NCI-H2196 (cell line): ENCODE measurements around the gene PPT2.
"Not testable (repeated sequence)": the region's sequence is repeated elsewhere in the genome, so short reads cannot be mapped to it uniquely, and the experiment has no call there.

Experiments
- DNase-seq: peaks from one replicate; lab custom pipeline; 2025; ENCODE audit not compliant: unreplicated experiment; lab: John Stamatoyannopoulos, UW

PPT2 gene

DNA sequence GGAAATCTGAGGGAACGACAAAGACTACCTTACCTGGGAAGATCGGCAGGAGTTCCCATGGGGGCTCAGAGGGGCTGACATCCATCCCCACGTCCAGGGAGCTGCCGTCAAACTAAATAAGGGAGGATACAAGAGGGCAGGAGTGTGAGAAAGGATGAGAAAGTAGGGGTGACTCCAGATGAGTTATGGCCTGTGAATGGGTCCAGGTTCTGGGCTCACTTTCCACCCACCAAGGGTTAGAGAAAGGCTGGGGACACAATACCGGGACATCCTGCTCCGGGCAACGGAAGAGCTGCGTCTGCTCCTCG is 26.6 kb upstream of the PPT2 start:
- no peak for DNase-seq

DNA sequence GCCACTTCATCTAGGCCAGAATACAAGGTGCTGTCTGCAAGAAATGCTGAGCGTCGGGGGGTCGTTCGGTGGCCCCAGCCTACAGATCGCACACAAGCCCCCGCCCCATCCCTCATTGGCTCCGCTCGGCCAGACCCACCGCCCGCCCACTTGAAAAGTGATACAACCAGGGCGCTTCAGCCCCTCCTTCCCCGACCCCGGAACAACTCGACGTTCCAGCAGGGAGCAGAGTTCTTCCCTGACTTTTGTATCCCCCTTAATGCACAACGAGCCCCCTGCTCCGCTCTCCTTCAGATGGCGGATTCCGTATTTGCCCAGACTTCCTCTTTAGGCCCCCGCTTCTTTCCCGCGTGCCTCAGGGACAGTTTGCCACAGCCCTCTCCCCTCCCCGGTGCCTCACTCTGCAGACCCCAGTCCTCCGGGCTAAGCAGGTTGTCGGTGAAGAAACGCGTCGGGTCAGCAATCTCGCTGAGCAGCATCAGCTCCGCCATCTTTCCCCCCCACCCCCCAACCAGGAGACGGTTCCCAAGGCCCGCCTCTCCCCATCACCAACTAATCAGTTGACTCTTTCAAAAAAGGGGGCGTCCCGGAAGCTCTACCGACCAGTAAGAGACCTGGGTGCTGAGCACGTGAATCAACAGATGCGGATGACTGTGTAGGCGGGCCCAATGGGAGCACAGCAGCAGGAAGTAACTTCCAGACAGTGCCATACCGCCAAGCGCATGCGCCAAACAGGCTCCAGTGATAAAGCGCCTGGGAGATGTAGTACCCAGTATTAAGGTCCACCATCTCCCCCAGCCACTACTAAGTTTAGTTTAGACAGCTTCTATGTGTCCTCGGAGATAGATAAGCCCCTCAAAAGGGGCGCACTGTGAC is 26.0 kb upstream of the PPT2 start, which contains the start of gene ATF6B:
Gene ATF6B (minus strand): TSS at position 530 of the 876 bp plus-strand sequence. CDS start 39 bp downstream, at position 491.
- peak; percentile 98 for DNase-seq

DNA sequence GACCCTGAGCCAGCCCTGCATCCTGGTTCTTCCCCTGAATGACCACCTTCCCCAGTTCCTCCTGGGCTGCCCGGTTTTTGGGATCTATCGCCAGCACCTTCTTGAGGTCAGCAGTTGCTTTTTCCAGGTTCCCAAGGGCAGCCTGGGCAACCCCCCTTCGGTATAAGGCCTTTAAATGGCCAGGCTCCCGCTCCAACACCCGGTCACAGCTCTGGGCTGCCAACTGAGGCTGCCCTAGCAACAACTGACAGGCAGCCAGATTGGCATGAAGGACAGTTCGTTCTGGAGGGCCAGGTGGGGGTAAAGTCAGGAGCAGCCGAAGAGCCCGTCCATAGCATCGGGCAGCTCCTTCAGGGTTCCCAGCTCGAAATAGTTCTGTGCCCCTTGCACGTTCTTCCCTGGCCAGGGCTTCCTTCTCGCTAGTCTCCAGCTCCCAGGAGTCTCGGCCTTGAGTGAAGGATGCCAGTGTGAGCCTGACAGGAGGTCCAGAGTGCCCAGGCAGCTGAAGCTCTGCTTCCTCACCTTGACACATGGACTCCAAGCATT is 25.1 kb upstream of the PPT2 start:
- DNase-seq: no peak

DNA sequence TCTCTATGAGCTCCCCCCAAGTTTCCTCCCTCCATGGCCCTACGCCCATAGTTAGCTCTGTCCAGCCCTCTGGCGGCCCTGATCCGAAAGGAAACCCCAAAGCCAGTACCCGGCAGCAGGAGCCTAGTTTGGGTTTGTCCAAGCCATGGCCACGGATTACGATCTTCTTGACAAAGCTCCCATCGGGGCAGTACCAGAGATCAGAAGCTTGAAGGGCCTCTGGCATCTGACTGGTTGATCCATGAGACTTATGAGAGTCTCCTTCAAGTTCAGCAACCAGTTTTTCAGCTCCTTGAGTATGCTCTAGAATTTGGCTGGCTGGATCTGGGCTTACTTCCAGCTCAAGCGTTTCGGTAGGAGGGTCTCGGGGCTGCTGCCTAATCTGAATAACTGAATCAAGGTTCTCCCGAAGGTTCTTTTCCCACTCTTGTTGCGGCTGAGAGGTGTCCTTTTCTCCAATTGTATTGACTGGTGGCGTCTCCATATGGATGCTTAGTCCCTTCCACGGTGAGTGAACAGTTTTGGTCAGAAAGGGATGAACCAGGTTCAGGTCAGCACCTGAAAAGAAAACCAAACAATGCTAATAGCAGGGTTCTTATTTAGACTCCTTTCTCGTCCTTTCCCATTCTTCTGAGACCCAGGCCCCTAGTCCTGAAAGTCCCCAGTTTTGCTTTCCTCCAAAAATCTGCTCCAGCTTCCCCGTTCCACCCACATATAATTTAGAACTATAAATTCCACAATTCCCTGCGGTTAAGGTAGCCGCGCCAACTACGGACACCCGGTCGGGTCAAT is 24.4 kb upstream of the PPT2 start:
- DNase-seq: no peak

- no peak for DNase-seq
Measured at GRCh38 chr6:32131439-32131948, 22.4 kb upstream of the PPT2 start.

DNA sequence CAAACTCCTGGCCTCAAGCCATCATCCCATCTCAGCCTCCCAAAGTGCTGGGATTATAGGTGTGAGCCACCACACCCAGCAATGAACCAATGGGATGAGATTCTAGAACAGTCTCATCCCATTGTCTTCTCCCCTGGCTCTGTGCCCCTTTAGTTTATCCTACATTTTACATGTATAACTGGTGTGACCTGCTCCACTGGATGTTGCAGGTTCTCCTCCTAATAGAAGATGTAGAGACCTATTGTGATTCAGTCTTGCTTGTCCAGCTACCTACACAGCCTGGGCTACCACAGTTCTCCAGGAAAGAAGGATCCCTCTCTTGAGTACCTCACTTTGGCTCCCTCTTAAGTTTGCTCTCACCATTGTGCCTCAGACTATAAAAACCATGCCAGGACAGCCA is 21.8 kb upstream of the PPT2 start:
- no peak for DNase-seq

- DNase-seq: no peak
Measured at GRCh38 chr6:32133786-32134185, 20.2 kb upstream of the PPT2 start.

GRCh38 chr6:32137454-32137853 is 16.5 kb upstream of the PPT2 start:
- no peak for DNase-seq

- no peak for DNase-seq
Measured at GRCh38 chr6:32139590-32139989, 14.4 kb upstream of the PPT2 start.

DNA sequence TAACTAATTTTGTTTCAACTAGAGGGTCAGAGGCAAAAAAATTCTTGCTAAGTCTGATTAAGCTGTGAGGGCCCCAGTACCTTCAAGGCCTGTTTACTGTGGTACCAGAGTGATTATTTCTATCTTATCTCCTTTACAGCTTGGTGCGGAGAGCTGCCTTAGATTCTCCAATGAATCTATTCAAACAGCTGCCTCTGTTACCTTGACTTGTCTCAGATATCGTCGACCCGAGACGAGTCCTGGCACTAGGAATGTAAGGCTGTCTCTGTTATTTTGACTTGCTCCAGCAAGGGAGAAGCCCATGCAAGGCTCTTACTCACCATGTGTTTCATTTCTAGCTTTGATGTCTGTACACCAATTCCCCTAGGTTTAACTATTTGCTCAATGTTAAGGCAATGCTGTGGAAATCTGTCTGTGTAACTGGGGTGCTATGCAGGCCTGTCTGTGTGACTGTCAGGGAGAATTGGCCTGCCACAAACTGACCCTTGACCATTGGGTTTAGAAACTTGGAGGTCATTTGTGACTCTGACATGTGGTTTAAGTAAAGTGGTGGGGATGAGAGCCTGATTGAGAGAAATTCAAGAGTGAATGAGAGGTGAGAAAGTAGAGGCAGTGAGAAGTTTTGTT is 13.4 kb upstream of the PPT2 start:
- DNase-seq: no peak

- not testable (repeated sequence) for DNase-seq
Measured at GRCh38 chr6:32144238-32144637, 9.7 kb upstream of the PPT2 start.

DNA sequence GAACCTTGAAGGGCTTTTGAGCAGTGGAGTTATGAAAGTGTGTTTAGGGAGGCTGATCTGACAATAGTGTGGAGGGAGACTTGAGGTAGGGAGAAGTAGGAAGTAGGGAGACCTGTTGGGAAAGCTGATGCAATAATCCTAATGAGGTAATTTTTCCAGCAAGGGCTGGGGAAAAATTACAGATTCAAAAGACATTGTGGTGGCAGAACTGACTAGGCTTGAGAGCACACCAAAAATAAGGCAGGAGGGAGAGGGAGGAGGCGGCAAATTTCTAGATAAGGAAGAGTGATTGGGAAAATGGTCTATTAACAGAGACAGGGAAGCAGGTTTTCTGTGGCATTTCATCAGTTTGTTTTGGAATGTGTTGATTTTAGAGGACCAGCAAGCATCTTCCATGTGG is 7.7 kb upstream of the PPT2 start:
- no peak for DNase-seq

DNA sequence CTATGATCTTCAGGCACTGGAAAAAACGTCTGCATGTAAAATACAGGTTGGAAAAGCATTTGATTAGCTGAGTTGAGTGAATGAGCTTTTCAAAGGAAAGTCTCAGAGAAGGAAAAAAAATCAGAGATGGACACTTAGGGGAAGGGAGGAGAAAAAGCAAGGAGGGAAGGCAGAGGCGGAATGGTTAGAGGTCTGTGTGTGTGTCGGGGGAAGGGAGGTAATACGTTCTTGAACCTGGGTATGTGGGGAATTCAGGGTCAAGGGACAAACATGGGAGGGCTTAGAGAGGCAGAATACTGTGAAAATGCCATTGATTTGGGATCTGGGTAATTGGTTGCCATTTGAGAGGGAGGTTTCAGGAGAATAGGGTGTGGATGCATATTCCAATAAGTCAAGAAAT is 7.3 kb upstream of the PPT2 start:
- DNase-seq: no peak

- no peak for DNase-seq
Measured at GRCh38 chr6:32147401-32148132, 6.4 kb upstream of the PPT2 start.

- DNase-seq: no peak
Measured at GRCh38 chr6:32148289-32149091, 5.5 kb upstream of the PPT2 start.

- no peak for DNase-seq
Measured at GRCh38 chr6:32149092-32149755, 4.7 kb upstream of the PPT2 start.

DNA sequence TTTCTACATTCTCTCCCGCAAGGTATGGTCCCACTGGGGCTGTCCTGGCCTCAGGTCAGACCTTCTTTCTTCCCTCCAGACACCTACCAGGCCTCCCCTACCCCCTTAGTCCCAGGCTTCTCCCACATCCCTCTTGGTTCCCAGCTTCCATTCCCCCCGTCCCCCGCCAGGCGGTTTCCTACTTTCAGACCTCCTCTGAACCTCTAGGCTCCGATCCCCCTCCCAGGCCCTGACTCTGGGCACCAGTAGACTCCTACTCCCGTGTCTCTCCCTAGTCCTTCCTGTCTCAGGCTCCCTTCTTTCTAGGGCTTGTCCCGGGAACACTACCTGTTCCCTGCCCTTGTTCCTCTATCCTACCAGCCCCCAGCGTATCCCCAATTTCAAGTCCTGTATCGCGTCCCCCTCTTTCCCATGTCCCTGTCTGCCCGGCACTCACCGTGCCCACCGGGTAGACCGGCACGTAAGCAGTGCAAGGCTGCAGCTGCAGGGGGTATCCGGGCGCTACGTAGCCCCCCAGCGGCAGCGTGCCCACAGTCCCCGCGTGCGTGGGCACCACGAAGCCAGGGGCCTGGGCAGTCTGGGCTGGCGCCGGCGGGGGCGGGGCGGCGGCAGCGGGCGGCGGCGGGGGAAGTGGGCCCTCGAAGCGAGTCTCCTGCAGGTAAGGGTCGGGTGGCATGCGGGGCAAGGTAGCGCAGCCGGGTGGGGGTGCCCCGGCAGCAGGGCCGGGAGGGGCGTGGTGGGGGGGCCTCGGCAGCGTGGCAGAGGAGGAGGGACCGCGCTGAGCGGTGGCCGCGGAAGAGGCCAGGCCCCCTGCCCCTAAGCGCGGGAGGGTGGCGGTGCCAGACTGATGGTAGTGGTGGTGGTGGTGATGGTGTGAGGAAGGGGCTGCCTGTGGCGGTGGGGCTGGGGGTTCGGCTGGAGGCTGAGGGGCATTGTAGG is 3.7 kb upstream of the PPT2 start:
- no peak for DNase-seq

DNA sequence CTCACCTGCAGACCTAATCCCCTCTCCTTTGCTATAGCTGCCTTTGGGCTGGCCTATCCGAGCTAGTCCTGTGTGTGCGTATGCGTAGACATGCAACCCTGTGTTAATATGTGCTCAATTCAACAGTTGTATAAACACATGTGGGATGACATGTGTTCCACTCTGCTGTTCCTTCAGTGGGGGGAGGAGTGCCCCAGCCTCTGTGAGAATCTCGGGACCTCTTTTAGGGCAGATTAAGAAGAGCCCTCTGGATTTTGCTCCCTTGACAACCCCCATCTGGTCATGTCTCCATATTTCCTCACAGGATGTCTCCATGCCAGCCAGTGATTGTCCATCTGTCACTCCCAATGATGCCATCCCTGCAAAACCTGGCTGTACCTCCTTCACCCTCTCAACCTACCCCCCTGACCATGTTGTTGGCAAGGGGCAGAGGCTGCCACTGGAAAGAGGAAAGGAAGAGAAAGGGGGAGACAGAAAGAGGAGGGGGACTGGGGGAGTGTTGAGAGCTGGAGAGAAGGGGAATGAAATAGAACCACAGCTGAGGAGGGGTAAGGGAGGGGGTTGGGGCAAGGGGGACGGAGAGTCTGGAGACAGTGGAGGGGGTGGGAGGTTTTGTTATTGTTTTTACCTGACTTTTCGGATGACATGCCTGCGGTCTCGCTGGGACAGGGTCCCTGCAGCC is 2.6 kb upstream of the PPT2 start:
- DNase-seq: no peak
